Bronchus fibroblast of lung (primary cell): ENCODE data around the gene HNMT. TPM values are rescaled to one million over a fixed set of nuclear protein-coding genes. Genes with fewer than 3 reads are reported as not detected.

Source experiments
- total RNA-seq: library from RNA; depleted of rRNA; stranded (reverse); fragments of >200 nt; gene quantifications from 2 replicates; pipeline ENCODE4 v1.2.3, GENCODE V29; 2015

The HNMT gene
- total RNA-seq = 26.1 and 26.5 TPM in 2 replicates

DNA sequence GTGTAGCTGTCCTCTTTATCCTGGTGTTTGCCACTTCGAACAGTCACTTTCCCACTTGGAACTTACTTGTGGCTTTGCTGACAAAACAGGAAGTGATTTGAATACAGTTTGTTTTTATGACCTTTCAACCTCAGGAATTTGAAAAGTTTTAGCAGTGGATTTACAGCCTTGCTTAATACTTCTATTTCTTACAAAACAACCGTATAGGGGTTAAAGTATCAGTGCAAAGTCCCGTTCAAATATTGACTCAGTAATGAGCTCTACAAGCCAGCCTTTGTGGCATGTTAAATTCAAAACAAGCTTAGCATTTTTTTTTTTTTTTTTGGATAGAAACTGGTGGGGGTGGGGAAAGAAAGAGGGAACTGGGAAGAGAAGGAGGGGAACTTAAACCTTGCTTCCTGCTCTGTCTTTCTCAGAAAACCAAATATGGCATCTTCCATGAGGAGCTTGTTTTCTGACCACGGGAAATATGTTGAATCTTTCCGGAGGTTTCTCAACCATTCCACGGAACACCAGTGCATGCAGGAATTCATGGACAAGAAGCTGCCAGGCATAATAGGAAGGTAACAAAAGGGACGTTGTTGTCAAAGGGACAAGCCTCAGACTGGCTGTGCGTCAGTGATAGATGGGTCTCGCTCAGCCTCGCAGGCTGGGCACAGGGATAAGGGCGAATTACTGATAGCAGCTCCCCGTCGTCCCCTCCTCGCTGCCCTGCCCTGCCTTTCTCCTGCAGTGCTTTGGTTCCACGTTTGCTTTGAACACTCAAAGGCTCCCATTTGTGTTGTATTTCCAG lies at the start of gene HNMT:
Gene HNMT (plus strand): TSS at position 408 of the 793 bp plus-strand sequence. CDS start 19 bp downstream, at position 427.

